H1 (cell line): Measurements from ENCODE around the gene APOL6. TPM values are rescaled to one million over a fixed set of nuclear protein-coding genes. Genes with fewer than 3 reads are reported as not detected.

Experiments used
- NRF1 ChIP-seq: IDR thresholded peaks from 2 replicates; pipeline ENCODE4 v1.6.1; 2011; ENCODE audit warnings: mild to moderate bottlenecking, low read depth, low read length, improper control_type of control experiment
- polyA plus RNA-seq, 7 experiments: library from polyadenylated mRNA; depleted of rRNA in 3 of 7; stranded (reverse) in 5 of 7; unstranded in 2 of 7; fragments of >200 nt in 5 of 7; fragments of 200-250 nt in 2 of 7; gene quantifications; 1 replicate in 5 of 7; 2 replicates in 1 of 7; 4 replicates in 1 of 7; pipeline versions ENCODE4 v1.2.1 to v1.2.3, GENCODE V29; 2011 to 2013; ENCODE audit warnings: missing spikeins in 2 of 7, mixed read lengths in 2 of 7
- total RNA-seq: library from RNA; stranded (reverse); fragmentation: NEBNext Ultra II Directional; extraction: Animal tissue kit (Norgen Biotek cat#: 25700); gene quantifications from 2 replicates; pipeline ENCODE4 v1.2.1, GENCODE V29; 2021
- TF ChIP-seq, protein P1 (sequence below): IDR thresholded peaks from 2 replicates; pipeline ENCODE4 v1.6.1; 2011; ENCODE audit warnings: low read length, improper control_type of control experiment

The APOL6 gene
- total and polyA plus RNA-seq, 2 of the 8 experiments (the other 6 are each of a cell fraction or from before 2014, with no cell fraction given) = 0.06 to 0.13 TPM

DNA sequence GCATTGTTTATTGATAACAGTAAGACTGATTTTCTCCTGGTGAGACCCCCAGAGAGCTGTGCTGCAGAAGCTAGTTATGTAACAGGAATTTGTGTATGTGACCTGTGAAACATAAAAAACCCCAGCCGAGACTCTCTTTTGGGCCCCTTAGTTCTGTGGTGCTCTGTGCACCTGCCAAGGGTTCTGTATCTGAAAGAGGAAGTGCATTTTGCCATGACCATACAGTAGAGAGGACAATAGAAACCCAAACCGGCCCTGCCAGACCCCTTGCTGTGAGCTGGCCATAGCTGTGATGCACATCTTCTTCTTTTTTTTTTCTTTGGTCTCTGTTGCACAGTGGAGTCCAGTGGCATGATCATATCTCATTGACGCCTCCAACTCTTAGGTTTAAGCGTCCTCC, 38.1 kb downstream of the APOL6 start (continued):
- TF ChIP-seq, protein P1, sequence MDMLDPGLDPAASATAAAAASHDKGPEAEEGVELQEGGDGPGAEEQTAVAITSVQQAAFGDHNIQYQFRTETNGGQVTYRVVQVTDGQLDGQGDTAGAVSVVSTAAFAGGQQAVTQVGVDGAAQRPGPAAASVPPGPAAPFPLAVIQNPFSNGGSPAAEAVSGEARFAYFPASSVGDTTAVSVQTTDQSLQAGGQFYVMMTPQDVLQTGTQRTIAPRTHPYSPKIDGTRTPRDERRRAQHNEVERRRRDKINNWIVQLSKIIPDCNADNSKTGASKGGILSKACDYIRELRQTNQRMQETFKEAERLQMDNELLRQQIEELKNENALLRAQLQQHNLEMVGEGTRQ = no peak
- TF ChIP-seq NRF1 = no peak
